KMS-11 (cell line): ENCODE results near the gene C1orf185.
A peak's percentile ranks its signal among the peaks of the same experiment; 100 is the strongest.
"Not testable (repeated sequence)": the region's sequence is repeated elsewhere in the genome, so short reads cannot be mapped to it uniquely, and the experiment has no call there.

Source experiments
- H2AFZ ChIP-seq: fragments of 200-600 bp; sonication (generic); 2 replicates; pipeline ENCODE4 v1.6.1; 2016; ENCODE audit warnings: antibody characterized with exemption, mixed run types, low read depth
- H3K27ac ChIP-seq: fragments of 200-600 bp; sonication (generic); 2 replicates; pipeline ENCODE4 v1.6.1; 2016; ENCODE audit warnings: mild to moderate bottlenecking, mixed run types
- H3K27me3 ChIP-seq: fragments of 200-600 bp; sonication (generic); 2 replicates; pipeline ENCODE4 v1.6.1; 2017; ENCODE audit warnings: mild to moderate bottlenecking, low read depth, mixed run types, moderate library complexity; ENCODE audit not compliant: insufficient read depth
- H3K36me3 ChIP-seq: fragments of 200-600 bp; sonication (generic); 2 replicates; pipeline ENCODE4 v1.6.1; 2017; ENCODE audit warnings: mild to moderate bottlenecking, mixed run types; ENCODE audit not compliant: insufficient read depth
- H3K4me1 ChIP-seq: fragments of 200-600 bp; sonication (generic); 2 replicates; pipeline ENCODE4 v1.6.1; 2016; ENCODE audit warnings: mild to moderate bottlenecking, low read depth, mixed run types; ENCODE audit not compliant: poor library complexity, severe bottlenecking
- H3K4me2 ChIP-seq: fragments of 200-600 bp; sonication (generic); 2 replicates; pipeline ENCODE4 v1.7.0; 2016; ENCODE audit warnings: mild to moderate bottlenecking, mixed run types
- H3K4me3 ChIP-seq: fragments of 200-600 bp; sonication (generic); IDR thresholded peaks from 2 replicates; pipeline ENCODE4 v1.6.1; 2017; ENCODE audit warnings: low read depth, low read length, mixed read lengths; ENCODE audit not compliant: insufficient read depth
- H3K79me2 ChIP-seq: fragments of 200-600 bp; sonication (generic); 2 replicates; pipeline ENCODE4 v1.6.1; 2016; ENCODE audit warnings: low read depth, mixed run types; ENCODE audit not compliant: insufficient read depth
- H3K9ac ChIP-seq: fragments of 200-600 bp; sonication (generic); 2 replicates; pipeline ENCODE4 v1.6.1; 2016; ENCODE audit warnings: mild to moderate bottlenecking, mixed run types
- H4K20me1 ChIP-seq: fragments of 200-600 bp; sonication (generic); 2 replicates; pipeline ENCODE4 v1.6.1; 2016; ENCODE audit warnings: mild to moderate bottlenecking, mixed run types; ENCODE audit not compliant: insufficient read depth
- TF ChIP-seq, protein P1 (sequence below): fragments of 200-600 bp; sonication (generic); conservative IDR thresholded peaks from 2 replicates; pipeline ENCODE4 v1.6.1; 2017; ENCODE audit warnings: low read depth, mild to moderate bottlenecking, antibody characterized with exemption, low read length, moderate library complexity, mixed read lengths

The C1orf185 gene

DNA sequence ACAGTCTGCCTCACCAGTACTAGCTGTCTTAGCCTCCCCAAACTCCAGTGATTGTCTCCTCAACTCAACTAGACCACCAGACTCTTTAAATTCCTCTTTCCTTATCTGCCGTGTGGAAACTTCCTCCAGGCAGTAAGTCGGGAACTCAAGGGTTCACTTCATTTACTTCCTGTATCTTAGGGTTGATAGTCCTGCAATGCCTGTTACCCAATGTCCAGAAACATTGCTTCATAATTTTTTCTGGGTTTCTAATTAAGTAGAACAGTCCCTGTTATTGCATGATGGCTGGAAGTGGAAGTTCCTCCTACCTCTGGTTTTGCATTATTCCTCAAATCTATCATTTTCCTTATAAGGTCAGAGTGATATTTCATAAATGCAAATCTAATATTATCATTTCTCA is 73.2 kb downstream of the C1orf185 start:
- H2AFZ ChIP-seq: no peak overlapping the region
- H4K20me1 ChIP-seq: no peaks in the 10 kb centered on the region
- H3K27me3 ChIP-seq: no peaks in the 10 kb centered on the region
- no peaks in the 10 kb centered on the region for H3K4me1 ChIP-seq
- H3K79me2 ChIP-seq: no peaks in the 10 kb centered on the region
- no peaks in the 10 kb centered on the region for H3K36me3 ChIP-seq
- TF ChIP-seq, protein P1, sequence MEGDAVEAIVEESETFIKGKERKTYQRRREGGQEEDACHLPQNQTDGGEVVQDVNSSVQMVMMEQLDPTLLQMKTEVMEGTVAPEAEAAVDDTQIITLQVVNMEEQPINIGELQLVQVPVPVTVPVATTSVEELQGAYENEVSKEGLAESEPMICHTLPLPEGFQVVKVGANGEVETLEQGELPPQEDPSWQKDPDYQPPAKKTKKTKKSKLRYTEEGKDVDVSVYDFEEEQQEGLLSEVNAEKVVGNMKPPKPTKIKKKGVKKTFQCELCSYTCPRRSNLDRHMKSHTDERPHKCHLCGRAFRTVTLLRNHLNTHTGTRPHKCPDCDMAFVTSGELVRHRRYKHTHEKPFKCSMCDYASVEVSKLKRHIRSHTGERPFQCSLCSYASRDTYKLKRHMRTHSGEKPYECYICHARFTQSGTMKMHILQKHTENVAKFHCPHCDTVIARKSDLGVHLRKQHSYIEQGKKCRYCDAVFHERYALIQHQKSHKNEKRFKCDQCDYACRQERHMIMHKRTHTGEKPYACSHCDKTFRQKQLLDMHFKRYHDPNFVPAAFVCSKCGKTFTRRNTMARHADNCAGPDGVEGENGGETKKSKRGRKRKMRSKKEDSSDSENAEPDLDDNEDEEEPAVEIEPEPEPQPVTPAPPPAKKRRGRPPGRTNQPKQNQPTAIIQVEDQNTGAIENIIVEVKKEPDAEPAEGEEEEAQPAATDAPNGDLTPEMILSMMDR: no peak
- H3K4me3 ChIP-seq: no peak overlapping the region
- no peak overlapping the region for H3K4me2 ChIP-seq
- no peak overlapping the region for H3K9ac ChIP-seq
- H3K27ac ChIP-seq: no peak overlapping the region

DNA sequence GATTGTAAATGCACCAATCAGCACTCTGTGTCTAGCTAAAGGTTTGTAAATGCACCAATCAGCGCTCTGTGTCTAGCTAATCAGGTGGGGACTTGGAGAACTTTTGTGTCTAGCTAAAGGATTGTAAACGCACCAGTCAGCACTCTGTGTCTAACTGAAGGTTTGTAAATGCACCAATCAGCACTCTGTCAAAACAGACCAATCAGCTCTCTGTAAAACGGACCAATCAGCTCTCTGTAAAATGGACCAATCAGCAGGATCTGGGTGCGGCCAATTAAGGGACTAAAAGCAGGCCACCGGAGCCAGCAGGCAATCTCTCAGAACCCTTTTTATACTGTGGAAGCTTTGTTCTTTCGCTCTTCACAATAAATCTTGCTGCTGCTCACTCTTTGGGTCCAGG is 76.0 kb downstream of the C1orf185 start:
- H3K4me1 ChIP-seq, H2AFZ ChIP-seq, H4K20me1 ChIP-seq, H3K79me2 ChIP-seq, H3K9ac ChIP-seq, H3K36me3 ChIP-seq, H3K27me3 ChIP-seq, H3K4me2 ChIP-seq, H3K4me3 ChIP-seq, H3K27ac ChIP-seq: not testable (repeated sequence)

DNA sequence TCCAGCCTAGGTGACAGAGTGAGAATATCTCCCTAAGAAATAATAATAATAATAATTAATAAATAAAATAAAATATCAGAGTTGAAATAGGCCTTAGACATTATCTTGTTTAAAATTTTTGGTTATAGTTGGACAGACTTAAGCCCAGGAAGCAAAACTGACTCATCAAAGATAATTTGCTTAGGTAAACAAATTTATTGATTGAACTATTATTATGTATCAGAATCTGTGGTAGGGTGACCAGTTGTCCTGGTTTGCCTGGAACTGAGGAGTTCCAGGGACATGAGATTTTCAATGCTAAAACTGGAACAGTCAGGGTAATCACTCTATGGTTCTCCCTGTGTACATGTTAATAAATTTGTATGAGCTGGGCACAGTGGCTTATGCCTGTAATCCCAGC is 86.2 kb downstream of the C1orf185 start:
- Histone ChIP-seq H3K79me2 (no peaks in the 10 kb centered on the region), H3K27me3 (no peaks in the 10 kb centered on the region), H3K27ac (no peak overlapping the region), H4K20me1 (no peaks in the 10 kb centered on the region), H3K36me3 (no peaks in the 10 kb centered on the region), H2AFZ (no peak overlapping the region), H3K9ac (no peak overlapping the region), H3K4me3 (no peak overlapping the region), H3K4me2 (no peak overlapping the region), H3K4me1 (no peaks in the 10 kb centered on the region)
- TF ChIP-seq, protein P1: no peak

DNA sequence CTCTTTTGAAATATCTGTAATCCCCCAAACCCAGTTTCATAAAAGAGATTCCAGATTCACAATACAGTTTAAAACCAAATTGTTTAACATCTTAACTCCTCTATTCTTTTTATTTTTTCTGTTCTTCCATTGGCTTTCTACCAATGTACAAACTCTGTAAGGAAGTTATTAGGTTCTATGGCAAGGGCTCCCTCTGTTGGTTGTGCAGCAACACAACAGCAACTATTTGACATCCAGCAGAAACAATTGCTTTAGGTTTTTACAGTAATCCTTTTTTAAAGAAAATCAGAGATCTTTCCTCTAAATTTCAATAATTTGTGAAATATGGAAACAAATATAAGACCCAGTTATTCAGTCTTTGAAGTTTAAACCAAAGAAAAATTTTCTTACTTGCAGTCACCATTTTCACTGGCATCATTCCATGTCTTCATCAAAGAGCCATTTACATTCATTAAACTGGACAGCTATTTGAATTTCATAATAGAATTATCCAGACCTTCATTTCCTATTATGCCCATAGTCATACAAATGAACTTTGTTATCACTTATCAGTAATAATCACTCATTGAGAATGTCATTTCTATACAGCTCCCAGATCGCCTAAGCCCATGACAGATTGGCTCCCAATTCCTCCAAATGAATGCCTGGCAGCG is 87.5 kb downstream of the C1orf185 start:
- Histone ChIP-seq H3K27ac (no peak overlapping the region), H3K4me3 (no peak overlapping the region), H4K20me1 (no peaks in the 10 kb centered on the region), H3K4me2 (no peak overlapping the region), H3K79me2 (no peaks in the 10 kb centered on the region), H3K9ac (no peak overlapping the region), H3K27me3 (no peaks in the 10 kb centered on the region), H3K36me3 (no peaks in the 10 kb centered on the region), H2AFZ (no peak overlapping the region), H3K4me1 (no peaks in the 10 kb centered on the region)
- TF ChIP-seq, protein P1: peak; percentile 61

DNA sequence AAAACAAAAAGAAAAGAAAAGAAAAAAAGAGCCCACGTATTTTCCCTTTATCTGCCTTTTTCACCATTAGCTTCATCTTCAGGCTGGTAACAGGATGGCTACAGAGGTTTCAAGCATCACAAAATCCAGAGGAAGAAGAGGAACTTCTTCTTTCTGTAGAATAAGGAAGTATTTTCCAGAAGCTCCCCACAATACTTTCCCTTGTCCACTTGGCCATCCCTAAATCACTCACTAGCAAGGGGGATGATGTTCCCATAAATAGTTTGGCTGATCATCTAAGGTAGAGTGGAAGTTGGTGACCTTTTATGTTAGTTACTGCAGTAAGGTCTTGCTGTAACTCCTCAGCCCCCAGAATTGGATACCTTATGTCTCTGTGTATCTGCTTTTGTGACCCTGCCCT is 88.9 kb downstream of the C1orf185 start:
- H3K4me1 ChIP-seq: no peaks in the 10 kb centered on the region
- no peak overlapping the region for H3K4me3 ChIP-seq
- no peak overlapping the region for H2AFZ ChIP-seq
- H4K20me1 ChIP-seq: no peaks in the 10 kb centered on the region
- TF ChIP-seq, protein P1: no peak
- H3K79me2 ChIP-seq: no peaks in the 10 kb centered on the region
- no peak overlapping the region for H3K9ac ChIP-seq
- H3K4me2 ChIP-seq: no peak overlapping the region
- H3K27me3 ChIP-seq: no peaks in the 10 kb centered on the region
- H3K27ac ChIP-seq: no peak overlapping the region
- no peaks in the 10 kb centered on the region for H3K36me3 ChIP-seq
